AG04450 (cell line): ENCODE measurements around the gene PDE4D. TPM values are rescaled to one million over a fixed set of nuclear protein-coding genes. Genes with fewer than 3 reads are reported as not detected.
A peak's percentile ranks its signal among the peaks of the same experiment; 100 is the strongest.

Experiments
- CTCF ChIA-PET: fragments of 300-600, 350-600 bp; formaldehyde crosslinking; extraction: SDS; loops from one replicate; lab custom pipeline; 2022; ENCODE audit warnings: antibody characterized with exemption, inconsistent platforms; lab: Charles Lee
- POLR2A ChIA-PET: fragments of 350-600 bp; formaldehyde crosslinking; extraction: SDS; loops from one replicate; lab custom pipeline; 2021; ENCODE audit warnings: antibody characterized with exemption, inconsistent platforms; lab: Yijun Ruan, JAX
- DNase-seq: peaks from one replicate; pipeline ENCODE4 v3.0.0-alpha.2; 2011; ENCODE audit warnings: low read depth, low spot score
- H3K27ac ChIP-seq: one replicate; pipeline ENCODE4 v1.5.1; 2012; ENCODE audit warnings: low read depth, low read length, control low read depth
- H3K27me3 ChIP-seq: one replicate; pipeline ENCODE4 v1.6.0; 2012; ENCODE audit warnings: low read length; ENCODE audit not compliant: control insufficient read depth, insufficient read depth
- H3K4me3 ChIP-seq: 2 replicates; pipeline ENCODE4 v1.5.1; 2011; ENCODE audit warnings: mild to moderate bottlenecking, low read depth, low read length, control low read depth
- H3K9me3 ChIP-seq: 2 replicates; pipeline ENCODE4 v1.5.1; 2012; ENCODE audit warnings: low read length; ENCODE audit not compliant: control insufficient read depth, insufficient read depth
- CTCF ChIP-seq: IDR thresholded peaks from 2 replicates; pipeline ENCODE4 v1.5.1; 2011; ENCODE audit warnings: low read depth, low read length, control low read depth, inconsistent platforms
- polyA plus RNA-seq: library from polyadenylated mRNA; depleted of rRNA; stranded (reverse); fragments of >200 nt; gene quantifications from 2 replicates; pipeline ENCODE4 v1.2.3, GENCODE V29; 2011

The PDE4D gene
- polyA plus RNA-seq, 1 experiment: 12.0 TPM

- ChIA-PET POLR2A (no interaction called here), CTCF (interaction anchor here (0.6 to 2.6 kb wide), 3 partner anchors 133 to 642 kb away, joined by 3 to 17 read pairs (median 3); no protein-coding TSS in a partner anchor)
- no peak for DNase-seq
- H3K27me3 ChIP-seq: no peaks in the 10 kb centered on the region
- no peak overlapping the region for H3K4me3 ChIP-seq
- H3K9me3 ChIP-seq: no peaks in the 10 kb centered on the region; the same call in 1 of the 2 replicates
- TF ChIP-seq CTCF: no peak
- no peak overlapping the region for H3K27ac ChIP-seq
Observed at GRCh38 chr5:59040804-59041201, 852.7 kb downstream of the PDE4D start.

- Histone ChIP-seq H3K27ac (no peak overlapping the region), H3K27me3 (no peaks in the 10 kb centered on the region), H3K9me3 (no peaks in the 10 kb centered on the region; the same call in 1 of the 2 replicates), H3K4me3 (peak overlapping the region; percentile 92)
- no peak for DNase-seq
- no peak for TF ChIP-seq CTCF
- ChIA-PET CTCF (interaction anchor here (0.6 to 2.6 kb wide), 2 partner anchors 133 to 641 kb away, joined by 3 to 17 read pairs; no protein-coding TSS in a partner anchor), POLR2A (interaction anchor here (0.9 kb wide), 1 partner anchor 26 kb away, joined by 3 read pairs; no protein-coding TSS in a partner anchor)
Observed at GRCh38 chr5:59040024-59040803, 853.3 kb downstream of the PDE4D start.

GRCh38 chr5:59039296-59040023 lies 854.1 kb downstream of the PDE4D start:
- peak overlapping the region; percentile 74 for H3K27ac ChIP-seq
- ChIA-PET CTCF (interaction anchor here (1.4 kb wide), 1 partner anchor 135 kb away, joined by 8 read pairs; no protein-coding TSS in a partner anchor), POLR2A (interaction anchor here (0.7 to 1.5 kb wide), 3 partner anchors 27 to 89 kb away, joined by 3 to 11 read pairs (median 3); no protein-coding TSS in a partner anchor)

GRCh38 chr5:59038798-59039295 lies 854.7 kb downstream of the PDE4D start:
- TF ChIP-seq CTCF: no peak
- ChIA-PET POLR2A (interaction anchor here (0.7 to 1.5 kb wide), 3 partner anchors 28 to 89 kb away, joined by 3 to 11 read pairs (median 3); no protein-coding TSS in a partner anchor), CTCF (interaction anchor here (1.4 kb wide), 1 partner anchor 135 kb away, joined by 8 read pairs; no protein-coding TSS in a partner anchor)
- peak overlapping the region; percentile 74 for H3K27ac ChIP-seq
- H3K27me3 ChIP-seq: no peaks in the 10 kb centered on the region
- no peak for DNase-seq
- H3K4me3 ChIP-seq: peak overlapping the region; percentile 92
- no peaks in the 10 kb centered on the region; the same call in 1 of the 2 replicates for H3K9me3 ChIP-seq

More at GRCh38 chr5:59039296-59040023, 854.1 kb downstream of the PDE4D start:
- H3K9me3 ChIP-seq: no peaks in the 10 kb centered on the region; the same call in 1 of the 2 replicates
- peak overlapping the region; percentile 92 for H3K4me3 ChIP-seq
- no peaks in the 10 kb centered on the region for H3K27me3 ChIP-seq
- no peak for TF ChIP-seq CTCF
- DNase-seq: no peak
